Spleen (tissue), 3 donors: ENCODE data around the gene RPTN.

Experiments used
- POLR2A ChIP-seq, 3 donors: fragments of 450-650 bp; IDR thresholded peaks; one replicate each; pipeline ENCODE4 v1.5.1; 2017; ENCODE audit warnings: antibody characterized with exemption in 3 of 3, mild to moderate bottlenecking in 1 of 3
- POLR2AphosphoS5 ChIP-seq, 3 donors: sonication (generic); formaldehyde crosslinking; IDR thresholded peaks; one replicate each; pipeline ENCODE4 v1.5.1; 2017; ENCODE audit warnings: antibody characterized with exemption in 3 of 3

- no peak for TF ChIP-seq POLR2A (IDR thresholded peaks at IDR 0.05)
- no peak for TF ChIP-seq POLR2AphosphoS5 (IDR thresholded peaks at IDR 0.05)
Observed at GRCh38 chr1:152111515-152111968, 47.5 kb downstream of the RPTN start.
